Right lung (tissue), 5 donors: Measurements from ENCODE around the gene SRBD1. TPM values are rescaled to one million over a fixed set of nuclear protein-coding genes. Genes with fewer than 3 reads are reported as not detected.

Experiments
- DNase-seq, 2 donors: peaks; one replicate each; pipeline ENCODE4 v3.0.0-alpha.2; 2013
- polyA plus RNA-seq, 5 donors: library from polyadenylated mRNA; unstranded; fragments of 120-200 nt; gene quantifications; one replicate each; pipeline versions ENCODE4 v1.2.1 to v1.2.3, GENCODE V29; 2013; ENCODE audit warnings: inconsistent platforms in 1 of 5, low replicate concordance in 1 of 5; ENCODE audit not compliant: insufficient read length in 5 of 5, insufficient read depth in 1 of 5

The SRBD1 gene
- polyA plus RNA-seq, 5 donors, result 14.7 to 20.3 (median 18.0) TPM

GRCh38 chr2:45554073-45554741 lies 56.9 kb downstream of the SRBD1 start:
- DNase-seq, result no peak

- no peak for DNase-seq
These were observed 59.2 kb downstream of the SRBD1 start for GRCh38 chr2:45551862-45552261.

GRCh38 chr2:45545943-45546342 lies 65.1 kb downstream of the SRBD1 start:
- DNase-seq, result no peak

GRCh38 chr2:45543257-45543656 lies 67.8 kb downstream of the SRBD1 start:
- no peak for DNase-seq

- DNase-seq, result no peak
These were observed 69.1 kb downstream of the SRBD1 start for GRCh38 chr2:45542013-45542412.

GRCh38 chr2:45541450-45541849 lies 69.6 kb downstream of the SRBD1 start:
- DNase-seq, result no peak

GRCh38 chr2:45540942-45541341 lies 70.1 kb downstream of the SRBD1 start:
- DNase-seq, result no peak

- DNase-seq, result no peak
These were observed 77.3 kb downstream of the SRBD1 start for GRCh38 chr2:45533771-45534170.

GRCh38 chr2:45532181-45532580 lies 78.9 kb downstream of the SRBD1 start:
- DNase-seq, result no peak

- no peak for DNase-seq
These were observed 87.1 kb downstream of the SRBD1 start for GRCh38 chr2:45524016-45524415.

- DNase-seq, result peak in 1 of 2 donors; percentile 6
These were observed 92.5 kb downstream of the SRBD1 start for GRCh38 chr2:45518546-45518945.

GRCh38 chr2:45510701-45511420 lies 100.2 kb downstream of the SRBD1 start:
- no peak for DNase-seq

- no peak for DNase-seq
These were observed 104.3 kb downstream of the SRBD1 start for GRCh38 chr2:45506756-45507155.

GRCh38 chr2:45505138-45505537 lies 105.9 kb downstream of the SRBD1 start:
- no peak for DNase-seq

GRCh38 chr2:45498661-45499550 lies 112.2 kb downstream of the SRBD1 start:
- DNase-seq, result no peak

- DNase-seq, result no peak
These were observed 113.7 kb downstream of the SRBD1 start for GRCh38 chr2:45497355-45497754.

- DNase-seq, result no peak
These were observed 114.2 kb downstream of the SRBD1 start for GRCh38 chr2:45496869-45497268.

GRCh38 chr2:45494978-45495293 lies 116.1 kb downstream of the SRBD1 start:
- no peak for DNase-seq

GRCh38 chr2:45494275-45494977 lies 116.6 kb downstream of the SRBD1 start:
- DNase-seq, result peak; percentile 35 to 51

GRCh38 chr2:45484965-45485364 lies 126.1 kb downstream of the SRBD1 start:
- no peak for DNase-seq

- DNase-seq, result no peak
These were observed 127.1 kb downstream of the SRBD1 start for GRCh38 chr2:45483997-45484396.

- no peak for DNase-seq
These were observed 133.5 kb downstream of the SRBD1 start for GRCh38 chr2:45477546-45477945.
